Keratinocyte (primary cell): ENCODE results near the gene BSG. TPM values are rescaled to one million over a fixed set of nuclear protein-coding genes. Genes with fewer than 3 reads are reported as not detected.
"Not testable (repeated sequence)": the region's sequence is repeated elsewhere in the genome, so short reads cannot be mapped to it uniquely, and the experiment has no call there.

ENCODE experiments used
- DNase-seq: peaks from one replicate; pipeline ENCODE4 v3.0.0-alpha.2; 2011; ENCODE audit warnings: low read depth, missing footprints, low spot score
- FAIRE-seq: peaks from 2 replicates; lab custom pipeline; 2011; peaks lifted over from hg19 to GRCh38; lab: Jason Lieb, UNC
- H2AFZ ChIP-seq: 2 replicates; pipeline ENCODE4 v1.6.0; 2012; ENCODE audit warnings: low read length, control low read depth, inconsistent platforms; ENCODE audit not compliant: control insufficient read depth
- H3K27ac ChIP-seq: 2 replicates; pipeline ENCODE4 v1.5.1; 2011; ENCODE audit warnings: low read length; ENCODE audit not compliant: control insufficient read depth, insufficient read depth
- H3K27me3 ChIP-seq: 3 replicates; pipeline ENCODE4 v1.6.0; 2011; ENCODE audit warnings: low read length; ENCODE audit not compliant: control insufficient read depth, insufficient read depth; ENCODE audit errors: extremely low read depth
- H3K36me3 ChIP-seq, 2 experiments: 2 replicates in 1 of 2; 3 replicates in 1 of 2; pipeline ENCODE4 v1.5.1; 2011; ENCODE audit warnings: low read length in 2 of 2, mild to moderate bottlenecking in 1 of 2; ENCODE audit not compliant: control insufficient read depth in 2 of 2, insufficient read depth in 2 of 2; ENCODE audit errors: extremely low read depth in 1 of 2
- H3K4me1 ChIP-seq: 3 replicates; pipeline ENCODE4 v1.5.1; 2011; ENCODE audit warnings: low read length; ENCODE audit not compliant: control insufficient read depth, insufficient read depth; ENCODE audit errors: extremely low read depth
- H3K4me2 ChIP-seq: 3 replicates; pipeline ENCODE4 v1.6.0; 2011; ENCODE audit warnings: low read depth, low read length; ENCODE audit not compliant: control insufficient read depth, insufficient read depth; ENCODE audit errors: extremely low read depth
- H3K4me3 ChIP-seq, 3 experiments: fragments of 200-600 bp in 1 of 3; sonication (generic) in 1 of 3; 2 replicates in 2 of 3; 3 replicates in 1 of 3; pipeline ENCODE4 v1.5.1; 2011 to 2016; ENCODE audit warnings: low read length in 3 of 3, mild to moderate bottlenecking in 3 of 3, control low read depth in 2 of 3, inconsistent platforms in 1 of 3, low read depth in 1 of 3, mixed read lengths in 1 of 3, mixed run types in 1 of 3, moderate library complexity in 1 of 3; ENCODE audit not compliant: control insufficient read depth in 2 of 3, insufficient read depth in 2 of 3; ENCODE audit errors: extremely low read depth in 1 of 3
- H3K79me2 ChIP-seq: 2 replicates; pipeline ENCODE4 v1.6.0; 2012; ENCODE audit warnings: low read length; ENCODE audit not compliant: control insufficient read depth, insufficient read depth
- H3K9ac ChIP-seq: 3 replicates; pipeline ENCODE4 v1.6.0; 2011; ENCODE audit warnings: low read length; ENCODE audit not compliant: control insufficient read depth, insufficient read depth; ENCODE audit errors: extremely low read depth
- H3K9me1 ChIP-seq: 3 replicates; pipeline ENCODE4 v1.6.0; 2011; ENCODE audit warnings: low read length; ENCODE audit not compliant: control insufficient read depth, insufficient read depth; ENCODE audit errors: extremely low read depth
- H3K9me3 ChIP-seq: 2 replicates; pipeline ENCODE4 v1.5.1; 2012; ENCODE audit warnings: low read depth, low read length; ENCODE audit not compliant: control insufficient read depth
- H4K20me1 ChIP-seq: 3 replicates; pipeline ENCODE4 v1.6.0; 2011; ENCODE audit warnings: low read length; ENCODE audit not compliant: control insufficient read depth, insufficient read depth; ENCODE audit errors: extremely low read depth
- EZH2 ChIP-seq: IDR thresholded peaks from one replicate; pipeline ENCODE4 v1.6.1; 2012; ENCODE audit warnings: inconsistent platforms, mild to moderate bottlenecking, low read length, moderate library complexity
- dilution Hi-C: fragments of 300-500 bp; cut with MboI; formaldehyde crosslinking; loops from one replicate; pipeline ENCODE4 v1.7.0; 2020; ENCODE audit warnings: low sequenced_read_pairs; ENCODE audit not compliant: extremely low pct_ligation_motif_present
- polyA plus RNA-seq, 5 experiments: library from polyadenylated mRNA; depleted of rRNA in 3 of 5; stranded (reverse) in 3 of 5; stranded (forward) in 1 of 5; unstranded in 1 of 5; fragments of >200 nt; gene quantifications; 1 replicate in 1 of 5; 2 replicates in 3 of 5; 3 replicates in 1 of 5; pipeline versions ENCODE4 v1.2.1 to v1.2.3, GENCODE V29; 2011 to 2012; ENCODE audit warnings: missing spikeins in 2 of 5, low read depth in 1 of 5, low replicate concordance in 1 of 5
- TF ChIP-seq, protein P1 (sequence below), 3 experiments: IDR thresholded peaks in 1 of 3; conservative IDR thresholded peaks in 1 of 3; optimal IDR thresholded peaks in 1 of 3; 2 replicates in 2 of 3; 3 replicates in 1 of 3; pipeline versions ENCODE3 to v1.5.1; 2011; ENCODE audit warnings: low read length in 3 of 3, mild to moderate bottlenecking in 3 of 3, moderate library complexity in 2 of 3, control low read depth in 1 of 3, inconsistent platforms in 1 of 3; ENCODE audit not compliant: insufficient read depth in 2 of 3; ENCODE audit errors: extremely low read depth in 1 of 3

Gene BSG
- polyA plus RNA-seq, 1 donor (not counting 4 experiments of a cell fraction or from before 2014, with no cell fraction given): 388 TPM

- Histone ChIP-seq H2AFZ (no peak overlapping the region), H3K9me3 (no peaks in the 10 kb centered on the region), H3K79me2 (no peaks in the 10 kb centered on the region), H4K20me1 (no peaks in the 10 kb centered on the region), H3K9ac (no peak overlapping the region), H3K4me1 (no peaks in the 10 kb centered on the region), H3K27ac (no peak overlapping the region), H3K36me3 (no peaks in the 10 kb centered on the region), H3K9me1 (no peaks in the 10 kb centered on the region), H3K4me3 (no peak overlapping the region), H3K4me2 (no peak overlapping the region), H3K27me3 (peaks cover 3% of the 10 kb centered on the region)
- FAIRE-seq: no peak
- dilution Hi-C loops: no loop called here
- TF ChIP-seq EZH2: no peak
- TF ChIP-seq, protein P1, sequence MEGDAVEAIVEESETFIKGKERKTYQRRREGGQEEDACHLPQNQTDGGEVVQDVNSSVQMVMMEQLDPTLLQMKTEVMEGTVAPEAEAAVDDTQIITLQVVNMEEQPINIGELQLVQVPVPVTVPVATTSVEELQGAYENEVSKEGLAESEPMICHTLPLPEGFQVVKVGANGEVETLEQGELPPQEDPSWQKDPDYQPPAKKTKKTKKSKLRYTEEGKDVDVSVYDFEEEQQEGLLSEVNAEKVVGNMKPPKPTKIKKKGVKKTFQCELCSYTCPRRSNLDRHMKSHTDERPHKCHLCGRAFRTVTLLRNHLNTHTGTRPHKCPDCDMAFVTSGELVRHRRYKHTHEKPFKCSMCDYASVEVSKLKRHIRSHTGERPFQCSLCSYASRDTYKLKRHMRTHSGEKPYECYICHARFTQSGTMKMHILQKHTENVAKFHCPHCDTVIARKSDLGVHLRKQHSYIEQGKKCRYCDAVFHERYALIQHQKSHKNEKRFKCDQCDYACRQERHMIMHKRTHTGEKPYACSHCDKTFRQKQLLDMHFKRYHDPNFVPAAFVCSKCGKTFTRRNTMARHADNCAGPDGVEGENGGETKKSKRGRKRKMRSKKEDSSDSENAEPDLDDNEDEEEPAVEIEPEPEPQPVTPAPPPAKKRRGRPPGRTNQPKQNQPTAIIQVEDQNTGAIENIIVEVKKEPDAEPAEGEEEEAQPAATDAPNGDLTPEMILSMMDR (optimal IDR thresholded peaks at IDR 0.05 in 1 of 3, IDR thresholded peaks at IDR 0.05 in 1 of 3, conservative IDR thresholded peaks at IDR 0.05 in 1 of 3; ENCODE audit: extremely low read depth in 1 of 3, insufficient read depth in 2 of 3, low read length in 3 of 3): no peak
- no peak for DNase-seq
Observed at GRCh38 chr19:604355-604754, 32.0 kb downstream of the BSG start.

DNA sequence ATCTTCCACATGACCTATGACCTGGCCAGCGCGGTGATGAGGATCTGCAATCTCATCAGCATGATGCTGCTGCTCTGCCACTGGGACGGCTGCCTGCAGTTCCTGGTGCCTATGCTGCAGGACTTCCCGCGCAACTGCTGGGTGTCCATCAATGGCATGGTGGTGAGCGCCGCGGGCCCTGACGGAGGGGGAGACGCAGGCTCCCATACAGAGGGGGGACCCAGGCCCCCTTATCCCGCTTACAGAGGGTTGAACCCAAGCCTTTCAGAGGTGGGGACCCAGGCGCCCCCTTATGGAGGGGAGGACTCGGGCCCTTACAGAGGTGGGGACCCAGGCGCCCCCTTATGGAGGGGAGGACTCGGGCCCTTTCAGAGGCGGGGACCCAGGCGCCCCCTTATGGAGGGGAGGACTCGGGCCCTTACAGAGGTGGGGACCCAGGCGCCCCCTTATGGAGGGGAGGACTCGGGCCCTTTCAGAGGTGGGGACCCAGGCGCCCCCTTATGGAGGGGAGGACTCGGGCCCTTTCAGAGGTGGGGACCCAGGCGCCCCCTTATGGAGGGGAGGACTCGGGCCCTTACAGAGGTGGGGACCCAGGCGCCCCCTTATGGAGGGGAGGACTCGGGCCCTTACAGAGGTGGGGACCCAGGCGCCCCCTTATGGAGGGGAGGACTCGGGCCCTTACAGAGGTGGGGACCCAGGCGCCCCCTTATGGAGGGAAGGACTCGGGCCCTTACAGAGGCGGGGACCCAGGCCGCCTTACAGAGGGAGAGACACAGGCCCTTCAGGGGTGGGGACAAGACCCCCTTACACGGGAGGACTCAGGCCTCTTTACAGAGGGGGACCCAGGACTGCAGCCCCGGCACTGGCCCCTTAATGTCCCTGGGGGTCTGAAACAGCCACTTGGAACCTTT lies 32.9 kb downstream of the BSG start:
- DNase-seq, dilution Hi-C loops, H3K9me3 ChIP-seq, H3K79me2 ChIP-seq, H3K4me1 ChIP-seq, H4K20me1 ChIP-seq, H3K9ac ChIP-seq, H3K27ac ChIP-seq, H3K4me3 ChIP-seq, H3K9me1 ChIP-seq, FAIRE-seq, H2AFZ ChIP-seq, H3K27me3 ChIP-seq, H3K36me3 ChIP-seq, H3K4me2 ChIP-seq: not testable (repeated sequence)
